Peyer's patch (tissue), 4 donors: ENCODE measurements around the gene TPRG1L.

Source experiments
- POLR2A ChIP-seq, 2 donors: fragments of 450-650 bp; IDR thresholded peaks; one replicate each; pipeline ENCODE4 v1.5.1; 2017; ENCODE audit warnings: antibody characterized with exemption in 2 of 2, mild to moderate bottlenecking in 2 of 2, moderate library complexity in 2 of 2
- TF ChIP-seq, protein P1 (sequence below), 6 experiments: fragments of 450-650 bp in 4 of 6; fragments of 200-600 bp in 2 of 6; sonication (generic) in 1 of 6; IDR thresholded peaks; one replicate each; pipeline ENCODE4 v1.5.1; 2017 to 2019; ENCODE audit warnings: antibody characterized with exemption in 6 of 6, mild to moderate bottlenecking in 3 of 6, moderate library complexity in 1 of 6

DNA sequence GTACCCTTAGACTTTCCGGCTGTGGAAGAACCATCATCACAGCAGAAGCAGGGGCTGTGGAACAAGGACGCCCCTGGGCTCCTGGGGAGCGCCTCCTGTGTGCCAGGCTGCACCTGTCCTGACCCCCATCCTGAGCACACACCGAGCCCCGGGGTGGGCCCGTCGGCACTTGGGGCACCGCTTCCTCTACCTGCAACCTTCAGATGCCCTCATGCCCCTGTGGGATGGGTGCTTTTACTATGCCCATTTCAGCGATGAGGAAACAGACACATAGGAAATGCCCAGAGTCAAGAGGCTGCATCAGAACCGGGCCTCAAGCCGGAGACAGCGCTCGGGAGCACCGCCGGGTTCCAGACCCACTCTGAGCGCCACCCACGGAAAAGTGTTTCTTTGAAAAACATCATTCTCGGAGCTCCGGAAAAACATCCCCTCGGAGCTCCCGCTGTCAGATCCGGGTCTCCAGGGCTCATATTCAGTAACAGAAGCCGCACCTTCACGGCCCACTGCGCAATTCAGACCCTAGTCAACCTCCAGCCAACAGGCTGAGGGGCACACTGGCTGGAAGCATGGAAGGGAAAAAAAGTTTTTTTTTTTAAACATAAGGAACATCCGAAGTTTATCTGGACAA lies 8.0 kb downstream of the TPRG1L start:
- TF ChIP-seq, protein P1, sequence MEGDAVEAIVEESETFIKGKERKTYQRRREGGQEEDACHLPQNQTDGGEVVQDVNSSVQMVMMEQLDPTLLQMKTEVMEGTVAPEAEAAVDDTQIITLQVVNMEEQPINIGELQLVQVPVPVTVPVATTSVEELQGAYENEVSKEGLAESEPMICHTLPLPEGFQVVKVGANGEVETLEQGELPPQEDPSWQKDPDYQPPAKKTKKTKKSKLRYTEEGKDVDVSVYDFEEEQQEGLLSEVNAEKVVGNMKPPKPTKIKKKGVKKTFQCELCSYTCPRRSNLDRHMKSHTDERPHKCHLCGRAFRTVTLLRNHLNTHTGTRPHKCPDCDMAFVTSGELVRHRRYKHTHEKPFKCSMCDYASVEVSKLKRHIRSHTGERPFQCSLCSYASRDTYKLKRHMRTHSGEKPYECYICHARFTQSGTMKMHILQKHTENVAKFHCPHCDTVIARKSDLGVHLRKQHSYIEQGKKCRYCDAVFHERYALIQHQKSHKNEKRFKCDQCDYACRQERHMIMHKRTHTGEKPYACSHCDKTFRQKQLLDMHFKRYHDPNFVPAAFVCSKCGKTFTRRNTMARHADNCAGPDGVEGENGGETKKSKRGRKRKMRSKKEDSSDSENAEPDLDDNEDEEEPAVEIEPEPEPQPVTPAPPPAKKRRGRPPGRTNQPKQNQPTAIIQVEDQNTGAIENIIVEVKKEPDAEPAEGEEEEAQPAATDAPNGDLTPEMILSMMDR (IDR thresholded peaks at IDR 0.05), result no peak
- TF ChIP-seq POLR2A (IDR thresholded peaks at IDR 0.05), result no peak
